AG09319 (cell line): ENCODE results near the gene FECH.
A peak's percentile ranks its signal among the peaks of the same experiment; 100 is the strongest.

Experiments
- DNase-seq: peaks from one replicate; pipeline ENCODE4 v3.0.0-alpha.2; 2010; ENCODE audit warnings: low read depth; ENCODE audit errors: extremely low read depth
- TF ChIP-seq, protein P1 (sequence below): IDR thresholded peaks from 2 replicates; pipeline ENCODE4 v1.5.1; 2011; ENCODE audit warnings: low read depth, mild to moderate bottlenecking, inconsistent platforms, low read length, moderate library complexity

Gene FECH

DNA sequence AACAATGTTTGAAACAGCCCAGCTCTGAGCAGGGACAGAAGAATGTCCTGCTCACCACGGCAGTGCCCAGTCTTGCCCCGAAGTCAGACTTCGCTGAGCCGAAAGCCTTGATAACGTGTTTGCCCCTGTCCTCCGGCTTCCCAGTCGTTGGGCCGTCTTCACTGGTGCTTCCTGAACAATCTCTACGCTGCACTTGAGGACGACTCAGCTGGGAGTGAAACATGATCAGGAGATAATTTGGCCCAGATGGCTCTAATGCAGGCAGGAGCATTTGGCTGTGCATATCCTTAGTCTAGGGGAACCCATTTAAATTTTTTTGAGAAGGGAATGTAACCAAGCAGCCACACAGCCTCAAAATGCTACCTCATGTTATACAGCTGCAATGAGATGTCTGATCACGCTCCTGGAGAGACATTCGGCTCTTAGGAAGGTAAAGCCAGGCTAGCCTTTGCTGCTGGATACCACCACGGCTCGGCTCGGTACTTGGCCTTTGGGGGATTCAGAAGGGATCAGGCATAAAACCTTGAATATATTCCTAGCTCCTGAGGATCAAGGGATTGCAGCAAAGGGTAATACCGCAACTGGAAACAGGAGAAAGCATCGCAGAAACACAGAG is 43.6 kb downstream of the FECH start:
- peak; percentile 73 for DNase-seq
- TF ChIP-seq, protein P1, sequence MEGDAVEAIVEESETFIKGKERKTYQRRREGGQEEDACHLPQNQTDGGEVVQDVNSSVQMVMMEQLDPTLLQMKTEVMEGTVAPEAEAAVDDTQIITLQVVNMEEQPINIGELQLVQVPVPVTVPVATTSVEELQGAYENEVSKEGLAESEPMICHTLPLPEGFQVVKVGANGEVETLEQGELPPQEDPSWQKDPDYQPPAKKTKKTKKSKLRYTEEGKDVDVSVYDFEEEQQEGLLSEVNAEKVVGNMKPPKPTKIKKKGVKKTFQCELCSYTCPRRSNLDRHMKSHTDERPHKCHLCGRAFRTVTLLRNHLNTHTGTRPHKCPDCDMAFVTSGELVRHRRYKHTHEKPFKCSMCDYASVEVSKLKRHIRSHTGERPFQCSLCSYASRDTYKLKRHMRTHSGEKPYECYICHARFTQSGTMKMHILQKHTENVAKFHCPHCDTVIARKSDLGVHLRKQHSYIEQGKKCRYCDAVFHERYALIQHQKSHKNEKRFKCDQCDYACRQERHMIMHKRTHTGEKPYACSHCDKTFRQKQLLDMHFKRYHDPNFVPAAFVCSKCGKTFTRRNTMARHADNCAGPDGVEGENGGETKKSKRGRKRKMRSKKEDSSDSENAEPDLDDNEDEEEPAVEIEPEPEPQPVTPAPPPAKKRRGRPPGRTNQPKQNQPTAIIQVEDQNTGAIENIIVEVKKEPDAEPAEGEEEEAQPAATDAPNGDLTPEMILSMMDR: no peak

DNA sequence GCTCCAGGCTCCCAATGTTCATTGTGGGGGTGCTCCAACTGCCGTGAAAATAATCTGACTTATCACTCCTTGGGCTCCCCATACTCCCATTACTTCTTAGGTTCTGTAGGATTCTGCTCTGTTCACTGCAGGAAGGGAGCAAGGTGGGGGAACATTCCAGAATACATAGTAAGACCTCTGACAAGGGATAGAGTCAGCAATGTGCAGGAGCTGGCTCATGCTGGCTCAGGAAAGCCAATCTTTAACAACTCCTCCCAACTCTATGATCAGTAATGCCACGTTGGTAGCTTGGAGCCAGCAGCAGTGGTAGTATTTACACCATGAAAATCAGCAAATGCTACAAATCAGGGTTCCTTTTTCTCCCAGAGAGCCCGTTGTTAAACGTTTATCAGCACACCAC is 44.4 kb downstream of the FECH start:
- peak; percentile 30 for DNase-seq
- TF ChIP-seq, protein P1: no peak

- DNase-seq: no peak
- TF ChIP-seq, protein P1: no peak
These were observed 46.8 kb downstream of the FECH start for GRCh38 chr18:57539702-57540101.

- TF ChIP-seq, protein P1: no peak
- no peak for DNase-seq
These were observed 47.9 kb downstream of the FECH start for GRCh38 chr18:57538614-57539013.

GRCh38 chr18:57534511-57534909 is 52.0 kb downstream of the FECH start:
- TF ChIP-seq, protein P1: no peak
- no peak for DNase-seq

GRCh38 chr18:57533868-57534510 is 52.5 kb downstream of the FECH start:
- TF ChIP-seq, protein P1: no peak
- no peak for DNase-seq

- DNase-seq: peak; percentile 14
- TF ChIP-seq, protein P1: no peak
These were observed 53.3 kb downstream of the FECH start for GRCh38 chr18:57533006-57533867.
